ENCODE measurements around the gene ENKUR. TPM values are rescaled to one million over a fixed set of nuclear protein-coding genes. Genes with fewer than 3 reads are reported as not detected.

The ENKUR gene
- total RNA-seq, 4 donors from 2014 or later = 0.38 to 0.53 TPM; not detected in 2

- Histone ChIP-seq H3K27me3 (no peaks in the 10 kb centered on the region), H3K4me1 (peaks cover 0 to 4% (median 0%) of the 10 kb centered on the region in 4 donors), H3K36me3 (no peaks in the 10 kb centered on the region), H3K4me3 (no peak overlapping the region), H3K27ac (no peak overlapping the region), H3K9me3 (no peaks in the 10 kb centered on the region)
- DNase-seq = no peak
- TF ChIP-seq CTCF (IDR thresholded peaks at IDR 0.05) (no peak), POLR2A (IDR thresholded peaks at IDR 0.05) (no peak)
Measured at GRCh38 chr10:25049966-25050365, 34.0 kb upstream of the ENKUR start.

GRCh38 chr10:25048450-25048849 lies 32.5 kb upstream of the ENKUR start:
- peaks cover 0 to 4% (median 0%) of the 10 kb centered on the region in 4 donors for H3K4me1 ChIP-seq
- no peak overlapping the region for H3K4me3 ChIP-seq
- H3K27ac ChIP-seq = no peak overlapping the region
- H3K27me3 ChIP-seq = no peaks in the 10 kb centered on the region
- no peaks in the 10 kb centered on the region for H3K9me3 ChIP-seq
- TF ChIP-seq CTCF (IDR thresholded peaks at IDR 0.05) (no peak), POLR2A (IDR thresholded peaks at IDR 0.05) (no peak)
- H3K36me3 ChIP-seq = no peaks in the 10 kb centered on the region
- DNase-seq = peak in 2 of 3 donors; percentile 51 to 57

DNA sequence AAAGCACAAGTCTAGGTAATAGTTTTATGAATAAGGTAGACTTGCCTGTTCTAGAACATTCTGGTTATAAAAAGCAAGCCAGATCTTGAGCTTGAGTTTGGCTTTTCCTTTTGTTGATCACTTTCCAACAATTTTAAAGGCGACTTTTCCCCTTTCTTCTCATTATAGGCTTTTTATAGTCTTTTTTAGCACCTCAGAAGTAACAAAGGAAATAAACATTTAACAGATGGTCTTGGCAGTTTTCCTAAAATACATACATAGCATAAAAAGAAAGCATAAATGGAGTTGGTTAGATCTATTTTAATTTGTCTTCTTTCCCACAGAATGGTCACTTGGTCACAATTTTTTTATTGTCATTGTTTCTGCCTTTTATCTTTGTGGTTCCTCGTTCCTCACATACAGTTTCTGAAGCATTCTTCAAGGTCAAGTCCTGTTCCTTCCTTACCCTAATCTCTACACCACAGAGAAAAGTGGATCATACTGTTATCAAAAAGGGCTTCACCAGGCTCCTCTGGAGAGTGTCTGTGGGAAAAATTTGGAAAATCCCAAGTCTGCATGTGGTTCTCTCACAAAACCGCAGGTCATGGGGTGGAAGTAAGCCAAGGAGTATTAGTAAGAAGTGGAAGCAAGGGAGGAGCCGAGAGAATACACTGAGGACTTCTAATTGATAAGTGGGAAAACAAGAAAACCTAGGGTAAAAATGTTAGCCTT lies 31.8 kb upstream of the ENKUR start:
- Histone ChIP-seq H3K27ac (no peak overlapping the region), H3K27me3 (no peaks in the 10 kb centered on the region), H3K4me3 (no peak overlapping the region), H3K36me3 (no peaks in the 10 kb centered on the region), H3K4me1 (peaks cover 0 to 4% (median 0%) of the 10 kb centered on the region in 4 donors), H3K9me3 (no peaks in the 10 kb centered on the region)
- DNase-seq = no peak
- TF ChIP-seq POLR2A (IDR thresholded peaks at IDR 0.05) (no peak), CTCF (IDR thresholded peaks at IDR 0.05) (no peak)

- TF ChIP-seq POLR2A (IDR thresholded peaks at IDR 0.05) = no peak
- TF ChIP-seq CTCF (IDR thresholded peaks at IDR 0.05) = no peak
- no peak overlapping the region for H3K27ac ChIP-seq
- no peaks in the 10 kb centered on the region for H3K36me3 ChIP-seq
- H3K9me3 ChIP-seq = no peaks in the 10 kb centered on the region
- H3K27me3 ChIP-seq = no peaks in the 10 kb centered on the region
- DNase-seq = no peak
- H3K4me1 ChIP-seq = peaks cover 0 to 4% (median 0%) of the 10 kb centered on the region in 4 donors
- no peak overlapping the region for H3K4me3 ChIP-seq
Measured at GRCh38 chr10:25047088-25047487, 31.1 kb upstream of the ENKUR start.

- no peak overlapping the region for H3K27ac ChIP-seq
Measured at GRCh38 chr10:25046641-25047040, 30.7 kb upstream of the ENKUR start.

More at GRCh38 chr10:25046641-25047040, 30.7 kb upstream of the ENKUR start:
- H3K36me3 ChIP-seq = no peaks in the 10 kb centered on the region
- peaks cover 0 to 2% (median 0%) of the 10 kb centered on the region in 4 donors for H3K4me1 ChIP-seq
- H3K4me3 ChIP-seq = no peak overlapping the region
- TF ChIP-seq POLR2A (IDR thresholded peaks at IDR 0.05) (no peak), CTCF (IDR thresholded peaks at IDR 0.05) (no peak)
- H3K9me3 ChIP-seq = no peaks in the 10 kb centered on the region
- no peak for DNase-seq
- H3K27me3 ChIP-seq = no peaks in the 10 kb centered on the region

Data from Peyer's patch (tissue), 4 donors.